ENCODE data around the gene MSLN. TPM values are rescaled to one million over a fixed set of nuclear protein-coding genes. Genes with fewer than 3 reads are reported as not detected.

MSLN gene
- total and polyA plus RNA-seq, 2 of the 8 experiments (the other 6 are each of a cell fraction or from before 2014, with no cell fraction given), result 0.28 to 0.50 TPM

GRCh38 chr16:804193-805048 is 43.9 kb downstream of the MSLN start (continued):
- TF ChIP-seq CHD1 (IDR thresholded peaks at IDR 0.05; ENCODE audit: low read depth, low read length), result no peak
- TF ChIP-seq CEBPB (IDR thresholded peaks at IDR 0.05; ENCODE audit: low read depth, low read length), result no peak
- TF ChIP-seq GABPA (IDR thresholded peaks at IDR 0.05; ENCODE audit: borderline replicate concordance, insufficient read depth, low read length), result no peak
- no peak for TF ChIP-seq BACH1 (IDR thresholded peaks at IDR 0.05; ENCODE audit: low read length)
- no peak for TF ChIP-seq JUND (IDR thresholded peaks at IDR 0.05; ENCODE audit: low read length)
- no peak for TF ChIP-seq KDM4A (IDR thresholded peaks at IDR 0.05; ENCODE audit: low read depth, low read length, severe bottlenecking)
- TF ChIP-seq CHD7 (IDR thresholded peaks at IDR 0.05; ENCODE audit: insufficient replicate concordance, low read length), result no peak
- TF ChIP-seq EGR1 (IDR thresholded peaks at IDR 0.05; ENCODE audit: borderline replicate concordance, low read depth, low read length), result no peak
- no peak for TF ChIP-seq TCF12 (IDR thresholded peaks at IDR 0.05; ENCODE audit: low read depth, low read length)
- TF ChIP-seq MAX (IDR thresholded peaks at IDR 0.05), result no peak
- TF ChIP-seq TEAD4 (IDR thresholded peaks at IDR 0.05; ENCODE audit: low read depth, low read length), result no peak
